ENCODE measurements around the gene GALNT12. TPM values are rescaled to one million over a fixed set of nuclear protein-coding genes. Genes with fewer than 3 reads are reported as not detected.

The GALNT12 gene
- total RNA-seq, 1 donor from 2014 or later: 12.9 TPM

DNA sequence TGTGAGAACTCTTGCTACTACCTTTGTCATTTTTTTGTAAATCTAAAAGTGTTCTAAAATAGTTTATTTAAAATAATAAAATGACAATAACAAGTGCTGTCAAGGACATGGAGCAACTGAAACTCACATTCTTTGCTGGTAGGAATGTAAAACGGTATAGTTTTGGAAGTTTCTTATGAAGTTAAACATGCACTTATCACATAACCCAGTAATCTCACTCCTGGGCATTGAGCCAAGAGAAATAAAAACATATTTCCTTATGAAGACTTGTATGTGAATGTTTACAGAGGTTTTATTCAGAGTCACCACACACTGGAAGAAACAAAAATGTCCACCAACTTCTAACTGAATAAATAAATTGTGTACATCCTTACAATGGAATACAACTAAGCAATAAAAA lies 90.3 kb downstream of the GALNT12 start:
- DNase-seq (ENCODE audit: low spot score, unreplicated experiment): no peak
- H3K4me3 Mint-ChIP-seq (ENCODE audit: low read depth): no peak overlapping the region
- peaks cover 3% of the 10 kb centered on the region for H3K9me3 Mint-ChIP-seq (ENCODE audit: low read depth)
- no peaks in the 10 kb centered on the region for H3K27me3 Mint-ChIP-seq
- TF ChIP-seq CTCF (IDR thresholded peaks at IDR 0.05; ENCODE audit: unreplicated experiment): no peak
- no peaks in the 10 kb centered on the region for H3K4me1 Mint-ChIP-seq (ENCODE audit: low read depth)
- H3K36me3 Mint-ChIP-seq (ENCODE audit: insufficient read depth): peaks cover 1% of the 10 kb centered on the region
- H3K27ac Mint-ChIP-seq: no peak overlapping the region

GRCh38 chr9:98899408-98900056 lies 92.1 kb downstream of the GALNT12 start:
- no peak overlapping the region for H3K27ac Mint-ChIP-seq
- H3K4me1 Mint-ChIP-seq (ENCODE audit: low read depth): no peaks in the 10 kb centered on the region
- H3K4me3 Mint-ChIP-seq (ENCODE audit: low read depth): no peak overlapping the region
- TF ChIP-seq CTCF (IDR thresholded peaks at IDR 0.05; ENCODE audit: unreplicated experiment): no peak
- peaks cover 1% of the 10 kb centered on the region for H3K36me3 Mint-ChIP-seq (ENCODE audit: insufficient read depth)
- no peaks in the 10 kb centered on the region for H3K27me3 Mint-ChIP-seq
- H3K9me3 Mint-ChIP-seq (ENCODE audit: low read depth): peaks cover 3% of the 10 kb centered on the region
- DNase-seq (ENCODE audit: low spot score, unreplicated experiment): no peak

Other genes with a start within 250 kb of the GALNT12 start
- 0.49 and 0.84 TPM in 2 replicates for gene GABBR2, start 98.7 kb upstream of the GALNT12 start, total RNA-seq
- gene ANKS6, start 11.1 kb upstream of the GALNT12 start, total RNA-seq: 39.7 TPM in 2 replicates
- not detected in 2 replicates for gene COL15A1, start 136.2 kb downstream of the GALNT12 start, total RNA-seq

All from progenitor cell of endocrine pancreas (in vitro differentiated cells).